ENCODE measurements around the gene APEX1. TPM values are rescaled to one million over a fixed set of nuclear protein-coding genes. Genes with fewer than 3 reads are reported as not detected.
A peak's percentile ranks its signal among the peaks of the same experiment; 100 is the strongest.
"Not testable (repeated sequence)": the region's sequence is repeated elsewhere in the genome, so short reads cannot be mapped to it uniquely, and the experiment has no call there.

Gene APEX1
- total and polyA plus RNA-seq, 9 donors = 60.0 to 205 (median 182) TPM

DNA sequence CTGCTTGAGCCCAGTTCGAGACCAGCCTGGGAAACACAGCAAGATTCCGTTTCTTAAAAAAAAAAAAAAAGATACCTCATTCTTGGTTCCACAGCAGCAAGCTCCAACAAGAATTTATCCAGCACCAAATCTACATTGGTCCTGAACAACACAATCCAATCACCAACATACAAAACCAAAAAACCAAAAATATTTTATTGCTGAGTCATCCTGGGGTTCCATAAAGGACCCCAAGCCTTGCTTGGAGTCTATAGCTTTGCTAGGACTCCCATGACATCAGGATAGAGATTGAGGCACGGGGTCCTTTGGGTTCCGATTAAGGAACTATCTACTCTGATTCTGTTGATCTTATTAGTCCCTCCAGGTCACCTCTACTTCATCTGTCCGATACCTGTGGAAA, 8.1 kb upstream of the APEX1 start:
- WGBS (ENCODE audit: insufficient coverage) = 92% methylated on average over 5 of the region's 5 CpGs
- H3K27me3 ChIP-seq (ENCODE audit: control insufficient read depth, insufficient read depth, low read length) = no peaks in the 10 kb centered on the region
- peaks cover 58% of the 10 kb centered on the region for H3K36me3 ChIP-seq (ENCODE audit: control insufficient read depth, insufficient read depth, low read length)
- H3K9me3 ChIP-seq (replicated peaks; ENCODE audit: control insufficient read depth, low read depth, low read length) = no peaks in the 10 kb centered on the region
- no peaks in the 10 kb centered on the region for H3K4me1 ChIP-seq (ENCODE audit: control insufficient read depth, insufficient read depth, low read length)
- H3K4me3 ChIP-seq (ENCODE audit: low read length) = no peak overlapping the region
- no peak overlapping the region for H3K27ac ChIP-seq (ENCODE audit: low read length)
- no peak for DNase-seq

DNA sequence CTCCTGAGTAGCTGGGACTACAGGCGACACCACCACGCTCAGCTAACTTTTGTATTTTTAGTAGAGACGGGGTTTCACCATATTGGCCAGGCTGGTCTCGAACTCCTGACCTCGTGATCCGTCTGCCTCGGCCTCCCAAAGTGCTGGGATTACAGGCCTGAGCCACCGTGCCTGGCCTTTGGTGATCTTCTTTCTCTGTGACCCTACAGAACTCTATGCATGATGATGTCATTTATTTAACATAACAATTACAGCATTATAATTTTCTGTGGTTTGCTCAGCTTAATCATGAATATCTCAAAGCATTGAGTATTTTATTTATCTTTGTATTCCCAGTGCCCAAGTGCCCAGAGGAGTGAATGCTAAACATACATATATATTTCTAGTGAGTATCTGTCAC, 2.2 kb upstream of the APEX1 start:
- Histone ChIP-seq H3K4me1 (ENCODE audit: control insufficient read depth, insufficient read depth, low read length) (peaks cover 12% of the 10 kb centered on the region), H3K36me3 (ENCODE audit: control insufficient read depth, insufficient read depth, low read length) (peaks cover 51% of the 10 kb centered on the region)
- H3K9me3 ChIP-seq (replicated peaks; ENCODE audit: control insufficient read depth, low read depth, low read length); H3K4me3 ChIP-seq (ENCODE audit: low read length); H3K27ac ChIP-seq (ENCODE audit: low read length); H3K27me3 ChIP-seq (ENCODE audit: control insufficient read depth, insufficient read depth, low read length); DNase-seq: not testable (repeated sequence)
- WGBS (ENCODE audit: insufficient coverage) = 100% methylated on average over 2 of the region's 8 CpGs

DNA sequence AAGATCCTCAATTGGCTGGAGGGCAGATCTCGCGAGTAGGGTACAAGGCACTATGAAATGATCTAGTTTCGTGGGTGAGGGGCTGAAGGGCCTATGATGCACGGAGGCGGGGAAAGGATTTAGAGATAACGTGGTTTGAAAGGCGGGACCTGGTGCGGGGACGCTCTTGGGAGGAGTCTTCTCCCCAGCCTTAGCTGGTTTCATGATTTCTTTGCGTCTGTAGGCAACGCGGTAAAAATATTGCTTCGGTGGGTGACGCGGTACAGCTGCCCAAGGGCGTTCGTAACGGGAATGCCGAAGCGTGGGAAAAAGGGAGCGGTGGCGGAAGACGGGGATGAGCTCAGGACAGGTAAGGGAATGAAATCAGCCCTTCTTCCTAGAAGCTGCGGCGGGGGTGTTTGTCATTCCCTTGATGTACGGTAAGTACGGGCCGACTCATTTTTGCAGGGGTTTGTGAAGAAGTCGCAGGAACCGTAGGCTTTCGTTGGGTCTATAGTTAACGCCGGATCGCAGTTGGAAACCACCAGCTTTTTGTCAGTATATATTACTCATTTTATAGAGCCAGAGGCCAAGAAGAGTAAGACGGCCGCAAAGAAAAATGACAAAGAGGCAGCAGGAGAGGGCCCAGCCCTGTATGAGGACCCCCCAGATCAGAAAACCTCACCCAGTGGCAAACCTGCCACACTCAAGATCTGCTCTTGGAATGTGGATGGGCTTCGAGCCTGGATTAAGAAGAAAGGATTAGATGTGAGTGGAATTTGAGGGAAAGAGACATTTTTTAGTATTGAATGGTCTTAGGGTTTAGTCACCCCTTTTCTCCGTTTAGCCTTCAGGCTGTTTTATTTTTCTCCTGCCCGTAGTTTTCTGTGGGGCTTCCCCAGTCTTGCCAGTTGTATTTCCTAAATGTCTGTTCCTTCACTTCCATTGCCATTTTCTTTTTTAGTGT, 602 bp downstream of the APEX1 start:
- peak overlapping the region; percentile 92 for H3K4me3 ChIP-seq (ENCODE audit: low read length)
- peak overlapping the region; percentile 94 for H3K27ac ChIP-seq (ENCODE audit: low read length)
- H3K4me1 ChIP-seq (ENCODE audit: control insufficient read depth, insufficient read depth, low read length) = peaks cover 25% of the 10 kb centered on the region
- H3K36me3 ChIP-seq (ENCODE audit: control insufficient read depth, insufficient read depth, low read length) = peaks cover 49% of the 10 kb centered on the region
- H3K27me3 ChIP-seq (ENCODE audit: control insufficient read depth, insufficient read depth, low read length) = no peaks in the 10 kb centered on the region
- DNase-seq = no peak
- no peaks in the 10 kb centered on the region for H3K9me3 ChIP-seq (replicated peaks; ENCODE audit: control insufficient read depth, low read depth, low read length)
- WGBS (ENCODE audit: insufficient coverage) = 1% methylated on average over 28 of the region's 39 CpGs

DNA sequence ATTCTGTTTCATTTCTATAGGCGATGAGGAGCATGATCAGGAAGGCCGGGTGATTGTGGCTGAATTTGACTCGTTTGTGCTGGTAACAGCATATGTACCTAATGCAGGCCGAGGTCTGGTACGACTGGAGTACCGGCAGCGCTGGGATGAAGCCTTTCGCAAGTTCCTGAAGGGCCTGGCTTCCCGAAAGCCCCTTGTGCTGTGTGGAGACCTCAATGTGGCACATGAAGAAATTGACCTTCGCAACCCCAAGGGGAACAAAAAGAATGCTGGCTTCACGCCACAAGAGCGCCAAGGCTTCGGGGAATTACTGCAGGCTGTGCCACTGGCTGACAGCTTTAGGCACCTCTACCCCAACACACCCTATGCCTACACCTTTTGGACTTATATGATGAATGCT, 1.9 kb downstream of the APEX1 start:
- Histone ChIP-seq H3K36me3 (ENCODE audit: control insufficient read depth, insufficient read depth, low read length) (peaks cover 45% of the 10 kb centered on the region), H3K4me3 (ENCODE audit: low read length) (no peak overlapping the region), H3K4me1 (ENCODE audit: control insufficient read depth, insufficient read depth, low read length) (peaks cover 28% of the 10 kb centered on the region), H3K9me3 (replicated peaks; ENCODE audit: control insufficient read depth, low read depth, low read length) (no peaks in the 10 kb centered on the region), H3K27ac (ENCODE audit: low read length) (no peak overlapping the region), H3K27me3 (ENCODE audit: control insufficient read depth, insufficient read depth, low read length) (no peaks in the 10 kb centered on the region)
- WGBS (ENCODE audit: insufficient coverage) = 96% methylated on average over 11 of the region's 13 CpGs
- no peak for DNase-seq

DNA sequence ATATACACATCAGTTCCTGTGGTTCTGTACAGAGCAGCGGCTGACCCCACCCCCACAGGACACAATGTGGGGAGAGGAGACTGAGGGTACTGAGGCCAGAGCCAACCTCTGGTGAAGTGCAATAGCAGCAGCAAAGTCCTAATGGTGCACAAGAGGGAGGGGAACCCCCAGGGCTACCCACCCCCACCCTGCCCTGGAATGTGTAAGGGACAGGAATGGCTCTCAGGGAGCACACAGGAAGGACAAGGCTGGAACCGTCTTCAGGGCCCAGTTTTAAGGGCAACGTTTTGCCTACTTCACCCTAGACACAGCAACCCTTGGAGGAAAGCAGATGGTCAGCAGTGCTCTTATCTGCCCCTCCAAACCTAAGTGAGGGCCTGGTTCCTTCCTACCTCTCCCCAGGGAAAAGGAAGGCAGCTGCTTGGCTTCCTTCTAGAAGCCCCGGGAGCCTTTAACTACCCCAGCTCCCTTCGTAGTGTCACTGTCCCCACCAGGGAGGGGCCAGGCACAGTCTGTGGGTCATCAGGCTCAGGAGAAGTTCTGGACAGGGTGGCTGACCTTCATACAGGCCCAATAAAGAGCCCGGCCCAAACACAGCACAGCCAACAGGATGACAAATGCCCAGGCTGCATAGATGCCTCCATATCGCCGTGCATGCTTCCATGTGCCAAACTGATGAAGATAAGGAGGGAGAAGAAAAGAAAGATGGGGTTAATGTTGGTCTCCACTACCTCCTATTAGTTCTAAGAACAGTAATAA, 3.2 kb downstream of the APEX1 start:
- peaks cover 29% of the 10 kb centered on the region for H3K4me1 ChIP-seq (ENCODE audit: control insufficient read depth, insufficient read depth, low read length)
- DNase-seq = no peak
- H3K9me3 ChIP-seq (replicated peaks; ENCODE audit: control insufficient read depth, low read depth, low read length) = no peaks in the 10 kb centered on the region
- 60% methylated on average over 3 of the region's 8 CpGs for WGBS (ENCODE audit: insufficient coverage)
- no peak overlapping the region for H3K4me3 ChIP-seq (ENCODE audit: low read length)
- peaks cover 42% of the 10 kb centered on the region for H3K36me3 ChIP-seq (ENCODE audit: control insufficient read depth, insufficient read depth, low read length)
- no peak overlapping the region for H3K27ac ChIP-seq (ENCODE audit: low read length)
- H3K27me3 ChIP-seq (ENCODE audit: control insufficient read depth, insufficient read depth, low read length) = no peaks in the 10 kb centered on the region

DNA sequence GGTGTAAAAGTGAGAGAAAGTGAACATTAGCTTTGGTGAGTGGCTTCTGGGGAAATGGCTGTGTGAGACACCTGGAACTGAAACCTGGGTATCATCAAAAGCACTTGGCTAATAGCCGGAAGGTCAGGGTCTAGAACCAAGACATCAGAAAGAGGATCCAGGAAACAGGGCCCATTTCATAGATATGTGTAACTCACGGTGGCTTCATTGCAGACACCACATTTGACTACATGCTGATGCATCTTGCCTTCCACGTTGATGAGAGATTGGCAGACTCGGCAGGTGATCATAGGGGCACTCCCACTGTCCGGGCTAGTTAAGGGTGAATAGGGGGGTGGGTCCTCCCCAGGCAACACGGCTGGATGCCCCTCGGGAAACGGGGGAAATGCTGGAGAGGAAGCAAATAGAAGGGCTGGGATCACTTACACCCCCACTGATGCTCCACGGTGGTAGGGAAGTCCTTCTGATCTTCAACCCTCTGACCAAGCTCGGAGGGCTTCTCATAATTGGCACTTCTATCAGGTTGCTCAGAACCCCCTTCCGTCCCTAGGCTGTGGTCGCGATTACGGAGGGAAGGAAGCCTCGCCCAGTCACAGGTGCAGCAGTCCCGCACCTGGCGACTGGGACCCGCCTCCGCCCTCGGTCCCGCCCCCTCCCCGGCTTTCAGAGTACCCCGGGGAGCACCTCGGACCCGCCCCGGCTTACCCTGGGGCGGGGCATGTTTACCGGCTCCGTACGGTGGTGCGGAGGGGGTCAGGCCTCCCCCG, 5.6 kb downstream of the APEX1 start:
- Histone ChIP-seq H3K27ac (ENCODE audit: low read length) (peak overlapping the region; percentile 89), H3K36me3 (ENCODE audit: control insufficient read depth, insufficient read depth, low read length) (peaks cover 42% of the 10 kb centered on the region), H3K4me1 (ENCODE audit: control insufficient read depth, insufficient read depth, low read length) (peaks cover 22% of the 10 kb centered on the region), H3K4me3 (ENCODE audit: low read length) (peak overlapping the region; percentile 86), H3K9me3 (replicated peaks; ENCODE audit: control insufficient read depth, low read depth, low read length) (no peaks in the 10 kb centered on the region), H3K27me3 (ENCODE audit: control insufficient read depth, insufficient read depth, low read length) (peaks cover under 1% of the 10 kb centered on the region)
- 5% methylated on average over 24 of the region's 32 CpGs for WGBS (ENCODE audit: insufficient coverage)
- DNase-seq = peak; percentile 31

DNA sequence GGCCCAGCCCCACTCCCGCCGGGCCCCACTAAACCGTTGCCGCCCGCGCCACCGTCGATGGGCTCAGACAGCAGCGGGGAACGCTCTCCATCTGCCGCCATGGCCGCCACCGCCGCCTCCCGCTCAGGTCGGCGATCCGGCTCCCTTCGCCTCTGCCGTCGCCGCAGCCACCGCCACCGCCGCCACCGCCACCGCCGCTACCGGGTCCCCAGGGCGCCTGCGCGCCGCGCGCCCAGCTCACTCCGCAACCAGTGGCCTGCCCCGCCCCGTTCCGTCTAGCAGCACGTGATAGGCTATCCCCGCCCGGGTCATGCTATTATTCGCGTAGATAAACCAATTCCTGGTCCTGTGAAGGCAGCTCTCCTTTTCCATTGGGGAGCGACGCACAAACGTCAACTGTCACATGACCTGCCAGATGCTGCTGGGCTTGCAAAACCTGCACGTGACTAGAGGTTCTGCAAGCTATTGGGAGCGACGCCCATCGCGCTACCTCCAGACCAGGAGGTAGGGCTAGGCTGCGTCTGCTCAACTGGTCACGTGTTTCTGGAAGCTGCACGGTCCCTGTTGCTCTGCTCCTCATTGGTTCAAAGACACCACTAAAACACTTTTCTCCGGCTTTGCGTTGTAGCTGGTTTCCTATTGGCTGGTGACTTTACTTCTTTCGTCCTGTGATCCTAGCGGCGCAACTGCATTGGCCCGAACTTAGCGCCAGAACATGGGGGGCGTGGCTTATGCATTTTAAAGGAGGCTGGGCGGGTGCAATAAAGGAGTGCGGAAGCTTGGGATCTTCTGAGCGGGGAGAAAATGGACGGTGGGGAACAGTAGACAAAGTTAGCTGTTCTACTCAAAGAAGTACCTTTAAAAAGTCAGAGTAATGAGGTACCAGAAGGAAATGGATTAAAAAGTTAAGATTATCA, 6.5 kb downstream of the APEX1 start, which contains the start of gene PIP4P1:
TSS of gene PIP4P1 (minus strand) at position 210 of the 917 bp plus-strand sequence. CDS start at position 101, 109 bp downstream.
- peaks cover 3% of the 10 kb centered on the region for H3K27me3 ChIP-seq (ENCODE audit: control insufficient read depth, insufficient read depth, low read length)

DNA sequence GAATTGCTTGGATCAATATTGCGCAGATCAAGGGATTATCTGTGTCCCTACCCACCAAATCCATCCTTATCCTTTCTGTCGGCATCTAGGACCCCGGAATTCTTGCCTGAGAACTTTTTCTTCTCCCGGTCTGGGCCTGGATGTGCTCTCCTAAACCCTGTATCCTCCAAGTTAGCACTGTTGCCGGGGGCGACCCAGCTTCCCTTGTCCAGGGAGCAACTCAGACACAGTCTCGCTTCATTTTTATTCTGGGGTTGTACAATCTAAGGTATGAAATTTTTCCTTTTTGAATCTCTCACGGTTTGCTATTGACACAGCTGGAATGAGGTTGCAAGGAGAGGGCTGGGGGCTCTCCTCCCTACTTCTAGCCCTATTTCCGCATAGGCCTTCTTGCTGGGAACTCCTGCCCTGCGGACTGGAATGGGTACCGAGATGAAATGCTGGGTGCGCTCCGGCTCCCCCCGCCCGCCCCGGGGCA, 13.8 kb downstream of the APEX1 start:
- WGBS (ENCODE audit: insufficient coverage) = 21% methylated on average over 10 of the region's 16 CpGs
- H3K27me3 ChIP-seq (ENCODE audit: control insufficient read depth, insufficient read depth, low read length) = peaks cover 12% of the 10 kb centered on the region
- H3K4me3 ChIP-seq (ENCODE audit: low read length) = peak overlapping the region; percentile 50
- peak; percentile 23 for DNase-seq
- H3K27ac ChIP-seq (ENCODE audit: low read length) = no peak overlapping the region
- peaks cover 17% of the 10 kb centered on the region for H3K4me1 ChIP-seq (ENCODE audit: control insufficient read depth, insufficient read depth, low read length)
- no peaks in the 10 kb centered on the region for H3K9me3 ChIP-seq (replicated peaks; ENCODE audit: control insufficient read depth, low read depth, low read length)
- H3K36me3 ChIP-seq (ENCODE audit: control insufficient read depth, insufficient read depth, low read length) = no peaks in the 10 kb centered on the region

More for the DNA sequence above, 6.5 kb downstream of the APEX1 start, which contains the start of gene PIP4P1:
- H3K4me3 ChIP-seq (ENCODE audit: low read length) = peak within 1 kb of the TSS; percentile 86
- WGBS (ENCODE audit: insufficient coverage) = under 1% methylated on average over 64 of the region's 67 CpGs
- peak within 1 kb of the TSS; percentile 93 for H3K27ac ChIP-seq (ENCODE audit: low read length)
- H3K36me3 ChIP-seq (ENCODE audit: control insufficient read depth, insufficient read depth, low read length) = peaks cover 39% of the 10 kb centered on the region
- DNase-seq = peak; percentile 100
- peaks cover 17% of the 10 kb centered on the region for H3K4me1 ChIP-seq (ENCODE audit: control insufficient read depth, insufficient read depth, low read length)
- H3K9me3 ChIP-seq (replicated peaks; ENCODE audit: control insufficient read depth, low read depth, low read length) = no peaks in the 10 kb centered on the region

Data from muscle of leg (tissue), 11 donors.